B cell (primary cell): ENCODE measurements around the gene RNF112.

Experiments used
- CTCF ChIP-seq: fragments of 200-600 bp; IDR thresholded peaks from one replicate; pipeline ENCODE4 v1.8.0; 2022; ENCODE audit warnings: antibody characterized with exemption, mild to moderate bottlenecking
- EZH2 ChIP-seq: IDR thresholded peaks from 2 replicates; pipeline ENCODE4 v1.6.1; 2012; ENCODE audit warnings: borderline replicate concordance, low read depth, mild to moderate bottlenecking, moderate library complexity, low read length; ENCODE audit not compliant: insufficient read depth, poor library complexity, severe bottlenecking

GRCh38 chr17:19362277-19363113, 48.5 kb upstream of the RNF112 start, which contains the start of gene B9D1:
- TF ChIP-seq CTCF (peak; percentile 98), EZH2 (no peak)
